SK-N-SH (cell line): ENCODE data around the gene USP15. TPM values are rescaled to one million over a fixed set of nuclear protein-coding genes. Genes with fewer than 3 reads are reported as not detected.

Experiments used
- CTCF ChIA-PET: fragments of 300-600, 350-600 bp; formaldehyde crosslinking; extraction: SDS; loops from one replicate; lab custom pipeline; 2021; lab: Yijun Ruan, JAX
- POLR2A ChIA-PET: fragments of 350-600 bp; sonication (Branson Sonifier 250); formaldehyde crosslinking; extraction: SDS; loops from one replicate; lab custom pipeline; 2020; ENCODE audit warnings: antibody characterized with exemption, inconsistent platforms; lab: Yijun Ruan, JAX
- DNase-seq: peaks from one replicate; pipeline ENCODE4 v3.0.0; 2012
- H2AFZ ChIP-seq: fragments of 200-600 bp; sonication (generic); 2 replicates; pipeline ENCODE4 v1.8.1; 2016; ENCODE audit warnings: antibody characterized with exemption, mild to moderate bottlenecking, low read depth
- H3F3A ChIP-seq: fragments of 200-600 bp; sonication (generic); replicated peaks from 2 replicates; pipeline ENCODE3; 2016; ENCODE audit warnings: antibody characterized with exemption, mild to moderate bottlenecking; ENCODE audit not compliant: insufficient read depth
- H3K27ac ChIP-seq, 2 experiments: fragments of 200-500 bp in 1 of 2; fragments of 200-600 bp in 1 of 2; sonication (Bioruptor generic) in 1 of 2; sonication (generic), shearing (Covaris generic) in 1 of 2; 2 replicates each; pipeline versions ENCODE4 v1.5.1 to v1.6.1; 2014 to 2016; ENCODE audit warnings: low read depth in 2 of 2, inconsistent platforms in 1 of 2, low read length in 1 of 2, mild to moderate bottlenecking in 1 of 2, mixed read lengths in 1 of 2
- H3K27me3 ChIP-seq: fragments of 200-600 bp; sonication (generic), shearing (Covaris generic); 2 replicates; pipeline ENCODE4 v1.6.1; 2016; ENCODE audit warnings: mixed run types; ENCODE audit not compliant: insufficient read depth
- H3K36me3 ChIP-seq, 2 experiments: fragments of 200-500 bp in 1 of 2; fragments of 200-600 bp in 1 of 2; sonication (Bioruptor generic) in 1 of 2; sonication (generic) in 1 of 2; replicated peaks in 1 of 2; 2 replicates each; pipeline versions ENCODE3 to v1.5.1; 2014 to 2016; ENCODE audit warnings: low read length in 1 of 2, mild to moderate bottlenecking in 1 of 2; ENCODE audit not compliant: insufficient read depth in 2 of 2, control insufficient read depth in 1 of 2
- H3K4me1 ChIP-seq, 2 experiments: fragments of 200-500 bp in 1 of 2; fragments of 200-600 bp in 1 of 2; sonication (Bioruptor generic) in 1 of 2; sonication (generic), shearing (Covaris generic) in 1 of 2; 2 replicates each; pipeline versions ENCODE4 v1.5.1 to v1.6.1; 2014 to 2016; ENCODE audit warnings: low read depth in 1 of 2, low read length in 1 of 2, mixed run types in 1 of 2; ENCODE audit not compliant: insufficient read depth in 2 of 2, control insufficient read depth in 1 of 2
- H3K4me2 ChIP-seq: fragments of 200-600 bp; sonication (generic), shearing (Covaris generic); 2 replicates; pipeline ENCODE4 v1.6.1; 2017; ENCODE audit warnings: mixed run types
- H3K4me3 ChIP-seq, 2 experiments: fragments of 200-500 bp in 1 of 2; fragments of 200-600 bp in 1 of 2; sonication (Bioruptor generic) in 1 of 2; sonication (generic), shearing (Covaris generic) in 1 of 2; 2 replicates each; pipeline versions ENCODE4 v1.5.1 to v1.8.1; 2014 to 2016; ENCODE audit warnings: low read depth in 2 of 2, inconsistent platforms in 1 of 2, low read length in 1 of 2, mild to moderate bottlenecking in 1 of 2, mixed read lengths in 1 of 2, moderate library complexity in 1 of 2
- H3K79me2 ChIP-seq: fragments of 200-600 bp; sonication (generic); 2 replicates; pipeline ENCODE4 v1.8.1; 2017; ENCODE audit warnings: mild to moderate bottlenecking; ENCODE audit not compliant: insufficient read depth
- H3K9ac ChIP-seq: fragments of 200-600 bp; sonication (generic); 2 replicates; pipeline ENCODE4 v1.6.1; 2017; ENCODE audit warnings: mixed run types
- H3K9me2 ChIP-seq: fragments of 200-600 bp; sonication (generic); 2 replicates; pipeline ENCODE4 v1.6.1; 2017; ENCODE audit warnings: mixed run types
- H3K9me3 ChIP-seq: fragments of 200-600 bp; sonication (generic); 2 replicates; pipeline ENCODE4 v1.6.1; 2017; ENCODE audit warnings: mixed run types, mild to moderate bottlenecking, moderate library complexity
- H4K20me1 ChIP-seq: fragments of 200-600 bp; sonication (generic); 2 replicates; pipeline ENCODE4 v1.6.1; 2017; ENCODE audit warnings: mild to moderate bottlenecking, mixed run types; ENCODE audit not compliant: insufficient read depth
- CHD2 ChIP-seq: fragments of 150-350 bp; IDR thresholded peaks from 2 replicates; pipeline ENCODE4 v1.6.1; 2018; ENCODE audit warnings: low read length; ENCODE audit not compliant: partially characterized antibody
- FOXJ3 ChIP-seq: sonication (generic); formaldehyde crosslinking; IDR thresholded peaks from 2 replicates; pipeline ENCODE4 v1.5.1; 2020; ENCODE audit warnings: mild to moderate bottlenecking, missing genetic modification reagents
- FOXM1 ChIP-seq: IDR thresholded peaks from 2 replicates; pipeline ENCODE4 v1.4.0; 2012; ENCODE audit warnings: low read depth, mild to moderate bottlenecking
- GABPA ChIP-seq: IDR thresholded peaks from 2 replicates; pipeline ENCODE4 v1.4.0; 2012; ENCODE audit warnings: low read depth, mild to moderate bottlenecking
- GATA2 ChIP-seq: sonication (generic); formaldehyde crosslinking; IDR thresholded peaks from 2 replicates; pipeline ENCODE4 v1.5.0; 2020; ENCODE audit warnings: mild to moderate bottlenecking, missing genetic modification reagents
- JUND ChIP-seq: IDR thresholded peaks from 2 replicates; pipeline ENCODE4 v1.4.0; 2012
- NFIC ChIP-seq: IDR thresholded peaks from 2 replicates; pipeline ENCODE4 v1.4.0; 2012; ENCODE audit warnings: borderline replicate concordance
- POLR2AphosphoS5 ChIP-seq: IDR thresholded peaks from 2 replicates; pipeline ENCODE4 v1.6.1; 2012; ENCODE audit warnings: low read depth, low read length
- RCOR1 ChIP-seq: fragments of 150-350 bp; IDR thresholded peaks from 2 replicates; pipeline ENCODE4 v1.6.1; 2017; ENCODE audit warnings: antibody characterized with exemption, low read length
- RFX5 ChIP-seq: IDR thresholded peaks from 2 replicates; pipeline ENCODE4 v1.6.1; 2012; ENCODE audit warnings: mild to moderate bottlenecking, improper control_type of control experiment, low read length
- RXRA ChIP-seq: IDR thresholded peaks from 2 replicates; pipeline ENCODE4 v1.4.0; 2012; ENCODE audit warnings: low read depth, mild to moderate bottlenecking, borderline replicate concordance
- SIN3A ChIP-seq: IDR thresholded peaks from 2 replicates; pipeline ENCODE4 v1.6.1; 2012; ENCODE audit warnings: low read depth, mild to moderate bottlenecking, low read length, moderate library complexity, borderline replicate concordance
- SMC3 ChIP-seq: IDR thresholded peaks from 2 replicates; pipeline ENCODE4 v1.6.1; 2012; ENCODE audit warnings: low read depth, low read length, improper control_type of control experiment
- TAF1 ChIP-seq: IDR thresholded peaks from 2 replicates; pipeline ENCODE4 v1.6.1; 2012; ENCODE audit warnings: low read depth, mild to moderate bottlenecking, low read length, moderate library complexity, borderline replicate concordance
- WGBS: methylation state at CpG from one replicate; pipeline ENCODE4 v1.1.6; 2017; ENCODE audit warnings: low lambda C conversion rate; 5-methylcytosine and 5-hydroxymethylcytosine counted together
- polyA plus RNA-seq, 3 experiments: library from polyadenylated mRNA; depleted of rRNA; stranded (reverse); fragments of >200 nt; gene quantifications; 2 replicates each; pipeline ENCODE4 v1.2.3, GENCODE V29; 2012
- TF ChIP-seq, protein P1 (sequence below): fragments of 150-350 bp; IDR thresholded peaks from 2 replicates; pipeline ENCODE4 v1.6.1; 2017; ENCODE audit warnings: antibody characterized with exemption, low read length, low read depth, borderline replicate concordance
- TF ChIP-seq, protein P2 (sequence below): IDR thresholded peaks from 2 replicates; pipeline ENCODE4 v1.4.0; 2012; ENCODE audit warnings: low read depth
- TF ChIP-seq, protein P3 (sequence below): IDR thresholded peaks from 2 replicates; pipeline ENCODE4 v1.4.0; 2012; ENCODE audit warnings: low read depth, borderline replicate concordance
- TF ChIP-seq, protein P4 (sequence below): IDR thresholded peaks from 2 replicates; pipeline ENCODE4 v1.4.0; 2012; ENCODE audit warnings: low read depth, borderline replicate concordance
- TF ChIP-seq, protein P5 (sequence below): fragments of 200-600 bp; sonication (generic); IDR thresholded peaks from 2 replicates; pipeline ENCODE4 v1.6.1; 2017; ENCODE audit warnings: antibody characterized with exemption, mild to moderate bottlenecking, moderate library complexity

Gene USP15
- polyA plus RNA-seq, 1 of the 3 experiments (the other 2 are of a cell fraction) = 13.2 TPM

DNA sequence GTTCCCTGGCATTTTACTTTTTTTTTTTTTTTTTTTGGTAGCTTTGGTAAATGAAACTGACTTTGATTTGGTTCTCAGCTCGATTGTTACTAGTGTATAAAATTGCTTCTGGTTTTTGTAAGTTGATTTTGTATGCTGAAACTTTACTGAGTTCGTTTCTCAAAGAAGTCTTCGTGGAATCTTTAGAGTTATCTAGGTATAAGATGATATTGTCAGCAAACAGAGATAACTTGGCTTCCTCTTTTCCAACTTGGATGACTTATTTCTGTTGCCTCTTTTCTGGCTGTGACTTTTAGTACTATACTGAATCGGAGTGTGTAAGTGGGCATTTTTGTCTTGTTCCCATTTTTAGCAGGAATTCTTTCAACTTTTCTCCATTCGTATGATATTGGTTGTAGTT lies 28.1 kb downstream of the USP15 start:
- Histone ChIP-seq H3K9me3 (peaks cover 14% of the 10 kb centered on the region), H2AFZ (no peak overlapping the region), H3K36me3 (peaks cover 0 to 5% of the 10 kb centered on the region in 2 experiments), H3K79me2 (peaks cover 99% of the 10 kb centered on the region), H3K4me3 (no peak overlapping the region), H3K27me3 (no peaks in the 10 kb centered on the region), H3K9ac (no peak overlapping the region), H3K4me2 (no peak overlapping the region), H3K4me1 (peaks cover 4 to 7% of the 10 kb centered on the region in 2 experiments; a peak in 2 of 4 replicates), H3K9me2 (no peaks in the 10 kb centered on the region), H4K20me1 (peaks cover 43% of the 10 kb centered on the region), H3F3A (peaks cover 2% of the 10 kb centered on the region), H3K27ac (no peak overlapping the region)
- no peak for DNase-seq
- WGBS = 88% methylated on average over 5 of the region's 5 CpGs
- CTCF ChIA-PET = no interaction called here
- TF ChIP-seq SIN3A = no peak
- no peak for TF ChIP-seq FOXJ3 (CRISPR knock-in tag)
- TF ChIP-seq TAF1 = no peak
- TF ChIP-seq SMC3 = no peak
- TF ChIP-seq, protein P1, sequence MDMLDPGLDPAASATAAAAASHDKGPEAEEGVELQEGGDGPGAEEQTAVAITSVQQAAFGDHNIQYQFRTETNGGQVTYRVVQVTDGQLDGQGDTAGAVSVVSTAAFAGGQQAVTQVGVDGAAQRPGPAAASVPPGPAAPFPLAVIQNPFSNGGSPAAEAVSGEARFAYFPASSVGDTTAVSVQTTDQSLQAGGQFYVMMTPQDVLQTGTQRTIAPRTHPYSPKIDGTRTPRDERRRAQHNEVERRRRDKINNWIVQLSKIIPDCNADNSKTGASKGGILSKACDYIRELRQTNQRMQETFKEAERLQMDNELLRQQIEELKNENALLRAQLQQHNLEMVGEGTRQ = no peak
- TF ChIP-seq, protein P2, sequence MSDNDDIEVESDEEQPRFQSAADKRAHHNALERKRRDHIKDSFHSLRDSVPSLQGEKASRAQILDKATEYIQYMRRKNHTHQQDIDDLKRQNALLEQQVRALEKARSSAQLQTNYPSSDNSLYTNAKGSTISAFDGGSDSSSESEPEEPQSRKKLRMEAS = no peak
- TF ChIP-seq, protein P3, sequence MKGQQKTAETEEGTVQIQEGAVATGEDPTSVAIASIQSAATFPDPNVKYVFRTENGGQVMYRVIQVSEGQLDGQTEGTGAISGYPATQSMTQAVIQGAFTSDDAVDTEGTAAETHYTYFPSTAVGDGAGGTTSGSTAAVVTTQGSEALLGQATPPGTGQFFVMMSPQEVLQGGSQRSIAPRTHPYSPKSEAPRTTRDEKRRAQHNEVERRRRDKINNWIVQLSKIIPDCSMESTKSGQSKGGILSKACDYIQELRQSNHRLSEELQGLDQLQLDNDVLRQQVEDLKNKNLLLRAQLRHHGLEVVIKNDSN = no peak
- TF ChIP-seq, protein P4, sequence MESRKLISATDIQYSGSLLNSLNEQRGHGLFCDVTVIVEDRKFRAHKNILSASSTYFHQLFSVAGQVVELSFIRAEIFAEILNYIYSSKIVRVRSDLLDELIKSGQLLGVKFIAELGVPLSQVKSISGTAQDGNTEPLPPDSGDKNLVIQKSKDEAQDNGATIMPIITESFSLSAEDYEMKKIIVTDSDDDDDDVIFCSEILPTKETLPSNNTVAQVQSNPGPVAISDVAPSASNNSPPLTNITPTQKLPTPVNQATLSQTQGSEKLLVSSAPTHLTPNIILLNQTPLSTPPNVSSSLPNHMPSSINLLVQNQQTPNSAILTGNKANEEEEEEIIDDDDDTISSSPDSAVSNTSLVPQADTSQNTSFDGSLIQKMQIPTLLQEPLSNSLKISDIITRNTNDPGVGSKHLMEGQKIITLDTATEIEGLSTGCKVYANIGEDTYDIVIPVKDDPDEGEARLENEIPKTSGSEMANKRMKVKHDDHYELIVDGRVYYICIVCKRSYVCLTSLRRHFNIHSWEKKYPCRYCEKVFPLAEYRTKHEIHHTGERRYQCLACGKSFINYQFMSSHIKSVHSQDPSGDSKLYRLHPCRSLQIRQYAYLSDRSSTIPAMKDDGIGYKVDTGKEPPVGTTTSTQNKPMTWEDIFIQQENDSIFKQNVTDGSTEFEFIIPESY = no peak
- TF ChIP-seq POLR2AphosphoS5 = no peak
- TF ChIP-seq RXRA = no peak
- POLR2A ChIA-PET = no interaction called here

DNA sequence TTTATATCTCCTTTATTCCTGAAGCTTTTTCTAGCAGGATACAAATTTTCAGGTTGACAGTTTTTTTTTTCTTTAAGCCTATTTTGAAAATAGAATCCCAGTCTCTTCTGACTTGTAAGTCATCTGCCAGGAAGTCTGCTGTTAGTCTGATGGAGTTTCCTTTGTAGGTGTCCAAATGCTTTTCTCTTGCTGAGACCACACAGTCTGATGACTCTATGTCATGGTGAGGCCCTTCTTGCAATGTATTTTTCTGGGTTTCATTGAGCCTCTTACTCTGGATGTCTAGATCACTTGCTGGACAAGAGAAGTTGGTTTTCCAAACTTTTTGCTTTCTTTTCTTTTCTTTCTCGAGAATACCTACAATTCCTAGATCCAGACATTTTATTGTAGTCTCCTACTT lies 30.6 kb downstream of the USP15 start:
- no peak overlapping the region for H2AFZ ChIP-seq
- H3K9me3 ChIP-seq = peaks cover 14% of the 10 kb centered on the region
- peaks cover 4 to 7% of the 10 kb centered on the region in 2 experiments; a peak in 2 of 4 replicates for H3K4me1 ChIP-seq
- no peaks in the 10 kb centered on the region for H3K27me3 ChIP-seq
- H3F3A ChIP-seq = no peaks in the 10 kb centered on the region
- WGBS = 100% methylated on average over 1 of the region's 1 CpG
- H3K4me3 ChIP-seq = no peak overlapping the region
- H3K79me2 ChIP-seq = peaks cover 83% of the 10 kb centered on the region
- H4K20me1 ChIP-seq = peaks cover 28% of the 10 kb centered on the region
- DNase-seq = no peak
- ChIA-PET CTCF (interaction anchor here (1.3 kb wide), 1 partner anchor 8 kb away, joined by 3 read pairs; no protein-coding TSS in a partner anchor), POLR2A (no interaction called here)
- no peak overlapping the region for H3K4me2 ChIP-seq
- H3K27ac ChIP-seq = no peak overlapping the region
- no peak overlapping the region for H3K9ac ChIP-seq
- no peaks in the 10 kb centered on the region for H3K9me2 ChIP-seq
- peaks cover 14% of the 10 kb centered on the region in 2 experiments for H3K36me3 ChIP-seq
- TF ChIP-seq POLR2AphosphoS5 = no peak
- TF ChIP-seq, protein P5, sequence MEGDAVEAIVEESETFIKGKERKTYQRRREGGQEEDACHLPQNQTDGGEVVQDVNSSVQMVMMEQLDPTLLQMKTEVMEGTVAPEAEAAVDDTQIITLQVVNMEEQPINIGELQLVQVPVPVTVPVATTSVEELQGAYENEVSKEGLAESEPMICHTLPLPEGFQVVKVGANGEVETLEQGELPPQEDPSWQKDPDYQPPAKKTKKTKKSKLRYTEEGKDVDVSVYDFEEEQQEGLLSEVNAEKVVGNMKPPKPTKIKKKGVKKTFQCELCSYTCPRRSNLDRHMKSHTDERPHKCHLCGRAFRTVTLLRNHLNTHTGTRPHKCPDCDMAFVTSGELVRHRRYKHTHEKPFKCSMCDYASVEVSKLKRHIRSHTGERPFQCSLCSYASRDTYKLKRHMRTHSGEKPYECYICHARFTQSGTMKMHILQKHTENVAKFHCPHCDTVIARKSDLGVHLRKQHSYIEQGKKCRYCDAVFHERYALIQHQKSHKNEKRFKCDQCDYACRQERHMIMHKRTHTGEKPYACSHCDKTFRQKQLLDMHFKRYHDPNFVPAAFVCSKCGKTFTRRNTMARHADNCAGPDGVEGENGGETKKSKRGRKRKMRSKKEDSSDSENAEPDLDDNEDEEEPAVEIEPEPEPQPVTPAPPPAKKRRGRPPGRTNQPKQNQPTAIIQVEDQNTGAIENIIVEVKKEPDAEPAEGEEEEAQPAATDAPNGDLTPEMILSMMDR = no peak
- no peak for TF ChIP-seq TAF1
- no peak for TF ChIP-seq GATA2 (CRISPR knock-in tag)
- no peak for TF ChIP-seq RCOR1
- no peak for TF ChIP-seq FOXM1
- TF ChIP-seq RFX5 = no peak
- no peak for TF ChIP-seq CHD2
- TF ChIP-seq GABPA = no peak
- TF ChIP-seq NFIC = no peak
- TF ChIP-seq, protein P4 = no peak
- TF ChIP-seq RXRA = no peak
- TF ChIP-seq JUND = no peak
- no peak for TF ChIP-seq SMC3
